Measurements from ENCODE around the gene C1QBP. TPM values are rescaled to one million over a fixed set of nuclear protein-coding genes. Genes with fewer than 3 reads are reported as not detected.
A peak's percentile ranks its signal among the peaks of the same experiment; 100 is the strongest.

The C1QBP gene
- total RNA-seq, 4 donors from 2014 or later: 163 to 327 (median 228) TPM

DNA sequence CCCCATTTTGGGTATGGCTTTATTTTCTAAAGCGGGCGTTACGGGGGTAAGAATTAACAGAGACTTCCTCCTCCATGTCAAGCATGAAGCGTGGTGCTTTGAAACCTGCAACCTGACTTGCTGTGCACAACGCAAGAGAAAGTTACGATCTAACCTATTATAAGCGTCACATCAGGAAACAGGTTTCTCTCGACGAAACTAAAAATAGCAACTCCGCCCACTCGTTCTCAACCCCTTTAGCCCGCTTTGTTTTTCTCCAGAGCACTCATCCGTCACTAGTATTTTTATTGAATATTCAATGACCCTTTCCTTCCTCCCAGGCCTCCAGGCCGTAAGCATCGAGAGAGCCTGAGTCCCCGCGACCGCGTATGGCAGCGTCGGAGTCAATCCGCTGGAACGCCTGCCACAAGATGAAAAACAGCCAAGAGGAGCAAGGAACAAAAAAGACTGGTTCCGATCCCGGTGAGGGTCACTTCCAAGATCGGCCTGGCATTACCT lies 20.0 kb downstream of the C1QBP start:
- H3K9me3 ChIP-seq: no peaks in the 10 kb centered on the region
- peak overlapping the region; percentile 56 to 88 (median 77) for H3K4me3 ChIP-seq
- TF ChIP-seq POLR2A (IDR thresholded peaks at IDR 0.05): peak in 1 of 4 donors; percentile 29
- TF ChIP-seq, protein P1, sequence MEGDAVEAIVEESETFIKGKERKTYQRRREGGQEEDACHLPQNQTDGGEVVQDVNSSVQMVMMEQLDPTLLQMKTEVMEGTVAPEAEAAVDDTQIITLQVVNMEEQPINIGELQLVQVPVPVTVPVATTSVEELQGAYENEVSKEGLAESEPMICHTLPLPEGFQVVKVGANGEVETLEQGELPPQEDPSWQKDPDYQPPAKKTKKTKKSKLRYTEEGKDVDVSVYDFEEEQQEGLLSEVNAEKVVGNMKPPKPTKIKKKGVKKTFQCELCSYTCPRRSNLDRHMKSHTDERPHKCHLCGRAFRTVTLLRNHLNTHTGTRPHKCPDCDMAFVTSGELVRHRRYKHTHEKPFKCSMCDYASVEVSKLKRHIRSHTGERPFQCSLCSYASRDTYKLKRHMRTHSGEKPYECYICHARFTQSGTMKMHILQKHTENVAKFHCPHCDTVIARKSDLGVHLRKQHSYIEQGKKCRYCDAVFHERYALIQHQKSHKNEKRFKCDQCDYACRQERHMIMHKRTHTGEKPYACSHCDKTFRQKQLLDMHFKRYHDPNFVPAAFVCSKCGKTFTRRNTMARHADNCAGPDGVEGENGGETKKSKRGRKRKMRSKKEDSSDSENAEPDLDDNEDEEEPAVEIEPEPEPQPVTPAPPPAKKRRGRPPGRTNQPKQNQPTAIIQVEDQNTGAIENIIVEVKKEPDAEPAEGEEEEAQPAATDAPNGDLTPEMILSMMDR (IDR thresholded peaks at IDR 0.05): no peak
- peaks cover 0 to 65% (median 4%) of the 10 kb centered on the region in 3 donors for H3K36me3 ChIP-seq
- 0 to 1% methylated on average over 19 to 26 of the region's 26 CpGs for WGBS, 2 donors
- DNase-seq: no peak
- intact Hi-C loops (cut with DNase I): no loop called here
- H3K27me3 ChIP-seq: no peaks in the 10 kb centered on the region
- peak overlapping the region; percentile 85 to 97 (median 90) for H3K27ac ChIP-seq
- peaks cover 25 to 68% (median 37%) of the 10 kb centered on the region in 3 donors for H3K4me1 ChIP-seq

DNA sequence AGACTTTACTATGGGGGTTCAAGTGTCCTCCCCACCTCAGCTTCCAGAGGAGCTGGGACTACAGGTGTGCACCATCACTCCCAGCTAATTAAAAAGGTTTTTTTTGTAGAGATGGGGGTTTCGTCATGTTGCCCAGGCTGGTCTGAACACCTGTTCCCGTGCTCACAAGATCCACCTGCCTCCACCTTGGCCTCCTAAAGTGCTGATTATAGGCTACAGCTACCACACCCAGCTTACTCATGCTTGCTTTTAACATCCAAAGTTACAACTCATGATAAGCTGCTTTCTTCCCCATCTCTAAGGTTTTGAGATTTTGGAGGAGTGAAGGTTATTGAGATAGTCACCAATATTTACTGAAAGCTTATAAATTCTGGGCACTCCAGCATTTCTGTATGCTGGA lies 22.1 kb downstream of the C1QBP start:
- no peak for DNase-seq
- H3K4me3 ChIP-seq: no peak overlapping the region

DNA sequence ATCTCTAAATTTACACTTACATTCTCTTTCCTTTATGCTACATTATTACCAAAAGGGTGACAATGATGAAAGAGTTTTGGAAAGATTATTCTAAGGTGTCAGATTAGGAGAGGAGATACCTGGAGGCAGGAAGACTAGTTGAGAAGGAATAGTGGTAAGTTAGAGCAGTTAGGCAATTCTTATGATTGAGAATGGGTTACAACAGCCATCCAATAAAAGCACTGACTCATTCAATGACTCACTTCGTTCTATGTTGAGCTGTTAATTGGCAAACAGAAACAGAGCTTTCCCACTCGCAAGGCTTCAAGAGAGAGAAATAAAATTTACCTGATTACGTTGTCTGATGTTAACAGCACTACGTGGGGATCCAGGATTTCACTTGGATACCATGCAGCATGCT lies 25.3 kb downstream of the C1QBP start:
- TF ChIP-seq POLR2A (IDR thresholded peaks at IDR 0.05): no peak
- TF ChIP-seq, protein P1 (IDR thresholded peaks at IDR 0.05): no peak
- no peak for DNase-seq
- H3K27ac ChIP-seq: peak overlapping the region in 3 of 4 donors; percentile 52 to 58 (median 53)
- peaks cover 6 to 89% (median 8%) of the 10 kb centered on the region in 3 donors for H3K36me3 ChIP-seq
- no peaks in the 10 kb centered on the region for H3K27me3 ChIP-seq
- H3K4me3 ChIP-seq: no peak overlapping the region
- 24 to 31% methylated on average over 4 of the region's 4 CpGs for WGBS, 2 donors
- intact Hi-C loops (cut with DNase I): no loop called here
- H3K9me3 ChIP-seq: no peaks in the 10 kb centered on the region
- peaks cover 17 to 43% (median 25%) of the 10 kb centered on the region in 3 donors for H3K4me1 ChIP-seq

More for the DNA sequence above, 22.1 kb downstream of the C1QBP start:
- peak overlapping the region in 3 of 4 donors; percentile 85 to 97 (median 94) for H3K27ac ChIP-seq
- H3K4me1 ChIP-seq: peaks cover 28 to 60% (median 33%) of the 10 kb centered on the region in 3 donors
- H3K36me3 ChIP-seq: peaks cover 0 to 66% (median 6%) of the 10 kb centered on the region in 3 donors
- TF ChIP-seq POLR2A (IDR thresholded peaks at IDR 0.05): no peak
- TF ChIP-seq, protein P1 (IDR thresholded peaks at IDR 0.05): no peak
- intact Hi-C loops (cut with DNase I): no loop called here
- 58 to 68% methylated on average over 2 of the region's 2 CpGs for WGBS, 2 donors
- H3K9me3 ChIP-seq: no peaks in the 10 kb centered on the region
- no peaks in the 10 kb centered on the region for H3K27me3 ChIP-seq

DNA sequence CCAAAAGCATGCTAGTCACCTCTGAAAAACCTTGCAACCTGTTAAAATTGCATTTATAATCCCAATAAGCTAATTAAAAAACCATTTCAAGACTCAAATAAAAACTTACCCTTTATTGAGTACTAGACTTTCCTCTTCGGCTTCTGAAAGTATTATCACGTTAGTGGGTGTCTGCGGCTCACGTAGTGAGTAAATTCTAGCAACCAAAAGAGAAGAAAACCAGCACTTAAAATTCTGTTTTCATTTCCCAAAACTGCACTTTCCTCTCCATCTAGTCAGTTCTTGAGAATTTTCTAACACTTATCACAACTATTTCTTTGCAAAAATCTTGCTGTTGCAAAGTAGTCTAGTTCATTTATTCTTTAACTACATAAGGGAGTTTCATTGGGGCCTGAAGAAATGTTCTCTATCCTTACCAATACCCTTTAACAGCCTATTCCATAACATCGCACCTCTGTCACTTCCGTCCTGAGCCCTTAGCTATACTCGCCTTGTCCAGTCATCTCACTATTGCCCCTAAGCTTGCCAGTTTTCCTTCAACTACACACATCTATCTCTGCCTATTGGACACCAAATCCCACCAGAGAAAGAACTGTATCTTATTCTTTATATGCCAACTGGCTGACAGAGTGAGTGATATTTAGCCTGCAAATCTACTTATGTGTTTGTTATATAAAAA lies 28.2 kb downstream of the C1QBP start:
- WGBS, 2 donors: 91 to 94% methylated on average over 7 of the region's 7 CpGs
- no peak overlapping the region for H3K4me3 ChIP-seq
- no peaks in the 10 kb centered on the region for H3K9me3 ChIP-seq
- H3K36me3 ChIP-seq: peaks cover 11 to 100% (median 28%) of the 10 kb centered on the region in 3 donors
- peaks cover 3 to 16% (median 5%) of the 10 kb centered on the region in 3 donors for H3K4me1 ChIP-seq
- TF ChIP-seq, protein P1 (IDR thresholded peaks at IDR 0.05): no peak
- TF ChIP-seq POLR2A (IDR thresholded peaks at IDR 0.05): no peak
- H3K27ac ChIP-seq: no peak overlapping the region
- H3K27me3 ChIP-seq: no peaks in the 10 kb centered on the region
- no peak for DNase-seq
- intact Hi-C loops (cut with DNase I): no loop called here

DNA sequence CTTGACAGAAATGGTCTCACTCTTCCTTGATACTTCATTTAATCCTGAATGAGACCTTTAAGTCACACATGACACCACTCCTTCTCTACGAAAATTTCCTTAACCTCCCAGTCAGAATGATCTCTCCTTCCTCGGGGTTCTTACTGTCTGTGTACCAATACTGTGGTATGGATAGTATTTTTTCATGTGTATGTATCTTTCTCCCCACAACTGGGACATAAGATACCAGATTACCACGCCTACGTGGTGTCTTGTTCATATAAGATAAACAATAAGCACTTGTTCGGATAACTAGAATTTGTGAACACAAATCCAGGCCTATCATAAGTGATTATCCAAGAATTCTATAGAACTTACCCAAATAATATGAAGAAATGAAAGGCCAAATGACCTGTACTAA lies 30.8 kb downstream of the C1QBP start:
- Histone ChIP-seq H3K27ac (no peak overlapping the region), H3K9me3 (no peaks in the 10 kb centered on the region), H3K4me1 (peaks cover 0 to 2% (median 0%) of the 10 kb centered on the region in 3 donors), H3K36me3 (peaks cover 17 to 100% (median 40%) of the 10 kb centered on the region in 3 donors), H3K4me3 (no peak overlapping the region), H3K27me3 (no peaks in the 10 kb centered on the region)
- TF ChIP-seq POLR2A (IDR thresholded peaks at IDR 0.05): no peak
- TF ChIP-seq, protein P1 (IDR thresholded peaks at IDR 0.05): no peak
- WGBS, 2 donors: 83 to 91% methylated on average over 5 of the region's 5 CpGs
- intact Hi-C loops (cut with DNase I): no loop called here
- DNase-seq: no peak

Data from esophagus squamous epithelium (tissue), 5 donors.